Hematopoietic multipotent progenitor cell treated with erythropoietin and hydrocortisone succinate and interleukin-3 and kit ligand, for 17 days (in vitro differentiated cells): Measurements from ENCODE around the gene TMUB2.

ENCODE experiments used
- DNase-seq: peaks from one replicate; pipeline ENCODE4 v3.0.0-alpha.2; 2015; ENCODE audit warnings: low spot score

The TMUB2 gene

DNA sequence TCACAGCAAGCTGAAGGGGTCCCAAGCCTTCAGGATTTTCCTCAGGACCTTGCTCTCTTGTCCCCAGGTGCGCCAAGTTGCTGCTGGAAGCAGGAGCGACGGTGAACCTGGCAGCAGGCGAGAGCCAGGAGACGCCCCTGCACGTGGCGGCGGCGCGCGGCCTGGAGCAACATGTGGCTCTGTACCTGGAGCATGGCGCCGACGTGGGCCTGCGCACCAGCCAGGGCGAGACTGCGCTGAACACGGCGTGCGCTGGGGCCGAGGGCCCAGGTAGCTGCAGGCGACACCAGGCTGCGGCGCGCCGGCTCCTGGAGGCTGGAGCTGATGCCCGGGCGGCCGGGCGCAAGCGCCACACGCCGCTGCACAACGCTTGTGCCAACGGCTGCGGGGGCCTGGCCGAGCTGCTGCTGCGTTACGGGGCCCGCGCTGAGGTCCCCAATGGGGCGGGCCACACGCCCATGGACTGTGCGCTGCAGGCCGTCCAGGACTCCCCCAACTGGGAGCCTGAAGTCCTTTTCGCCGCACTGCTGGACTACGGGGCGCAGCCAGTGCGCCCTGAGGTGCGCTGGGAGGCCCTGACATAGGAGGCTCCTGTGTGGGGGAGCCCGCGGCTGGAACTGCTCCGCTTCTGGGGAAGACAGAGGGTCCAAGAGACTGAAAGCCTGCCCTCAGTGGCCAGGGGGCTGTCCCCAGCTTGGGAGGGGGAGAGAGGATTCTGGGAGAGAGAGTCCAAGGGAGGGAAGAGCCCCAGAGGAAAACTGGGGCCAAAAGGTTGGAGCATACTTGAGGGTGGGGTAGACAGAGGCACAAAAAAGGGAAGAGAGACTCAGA is 9.9 kb upstream of the TMUB2 start:
- DNase-seq, result no peak

DNA sequence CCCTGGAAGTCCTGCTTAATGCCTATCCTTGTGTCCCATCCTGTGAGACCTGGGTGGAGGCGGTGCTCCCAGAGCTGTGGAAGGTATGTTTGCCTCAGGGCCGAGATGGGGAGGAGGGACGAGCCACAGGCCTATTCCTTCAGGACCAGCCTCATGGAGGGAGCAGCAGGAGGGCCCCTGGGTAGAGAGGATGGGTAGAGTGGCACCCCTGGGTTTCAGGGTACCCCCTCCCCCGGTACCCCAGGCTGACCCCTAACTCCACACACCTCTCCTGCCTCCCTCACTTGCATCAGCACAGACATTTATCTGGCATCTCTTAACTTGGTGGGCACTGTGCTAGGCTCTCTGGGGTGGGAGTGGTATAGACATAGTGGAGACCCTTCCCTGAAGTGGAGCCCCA is 9.1 kb upstream of the TMUB2 start:
- no peak for DNase-seq

DNA sequence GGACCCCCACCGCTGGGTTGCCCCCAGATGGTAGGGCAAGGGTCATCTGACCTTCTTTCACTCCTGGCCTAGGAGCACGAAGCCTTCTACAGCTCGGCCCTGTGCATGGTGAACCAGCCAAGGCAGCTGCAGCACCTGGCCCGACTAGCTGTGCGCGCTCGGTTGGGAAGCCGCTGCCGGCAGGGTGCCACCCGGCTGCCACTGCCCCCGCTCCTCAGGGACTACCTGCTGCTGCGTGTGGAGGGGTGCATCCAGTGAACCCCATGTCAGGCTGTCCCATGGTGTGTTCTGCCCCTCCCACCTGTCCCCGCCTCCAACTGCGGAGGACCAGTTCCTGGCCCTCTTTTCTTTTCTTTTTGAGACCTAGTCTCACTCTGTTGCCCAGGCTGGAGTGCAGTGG is 8.6 kb upstream of the TMUB2 start:
- no peak for DNase-seq

DNA sequence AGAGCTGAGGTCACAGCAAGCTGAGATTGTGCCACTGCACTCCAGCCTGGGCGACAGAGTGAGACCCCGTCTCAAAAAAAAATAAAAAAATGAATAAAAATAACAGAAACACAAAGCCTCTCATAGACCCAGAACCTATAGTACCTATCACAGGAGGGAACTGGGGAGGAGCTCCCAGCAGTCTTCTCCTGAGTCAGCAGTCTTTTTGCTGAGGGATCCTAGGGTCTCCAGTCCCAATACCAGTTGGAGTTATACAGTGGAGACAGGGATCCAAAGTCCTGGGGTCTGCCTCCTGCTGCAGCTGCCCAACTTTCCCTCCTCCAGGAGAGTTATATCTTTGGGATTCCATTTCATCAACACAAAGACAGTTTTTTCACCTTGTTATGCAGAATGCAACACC is 3.7 kb upstream of the TMUB2 start:
- DNase-seq, result no peak

DNA sequence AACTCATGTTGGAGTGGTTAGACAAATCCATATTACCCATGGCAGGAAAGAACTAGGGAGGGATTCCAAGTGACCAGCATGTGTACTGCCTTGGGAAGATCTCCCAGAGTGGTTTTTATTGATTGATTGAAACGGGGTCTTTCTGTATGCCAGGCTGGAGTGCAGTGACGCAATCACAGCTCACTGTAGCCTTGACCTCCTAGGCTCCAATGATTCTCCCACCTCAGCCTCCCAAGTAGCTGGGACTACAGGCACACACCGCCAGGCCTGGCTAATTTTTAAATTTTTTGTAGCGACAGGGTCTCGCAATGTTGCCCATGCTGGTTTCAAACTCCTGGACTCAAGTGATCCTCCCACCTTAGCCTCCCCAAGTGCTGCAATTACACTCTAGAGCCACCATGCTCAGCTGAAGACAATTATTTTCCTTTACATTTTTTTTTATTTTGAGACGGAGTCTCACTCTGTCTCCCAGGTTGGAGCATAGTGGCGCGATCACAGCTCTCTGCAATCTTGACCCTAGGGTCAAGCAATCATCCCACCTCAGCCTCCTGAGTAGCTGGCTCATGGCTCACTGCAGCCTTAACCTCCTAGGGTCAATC is 2.5 kb upstream of the TMUB2 start:
- no peak for DNase-seq

DNA sequence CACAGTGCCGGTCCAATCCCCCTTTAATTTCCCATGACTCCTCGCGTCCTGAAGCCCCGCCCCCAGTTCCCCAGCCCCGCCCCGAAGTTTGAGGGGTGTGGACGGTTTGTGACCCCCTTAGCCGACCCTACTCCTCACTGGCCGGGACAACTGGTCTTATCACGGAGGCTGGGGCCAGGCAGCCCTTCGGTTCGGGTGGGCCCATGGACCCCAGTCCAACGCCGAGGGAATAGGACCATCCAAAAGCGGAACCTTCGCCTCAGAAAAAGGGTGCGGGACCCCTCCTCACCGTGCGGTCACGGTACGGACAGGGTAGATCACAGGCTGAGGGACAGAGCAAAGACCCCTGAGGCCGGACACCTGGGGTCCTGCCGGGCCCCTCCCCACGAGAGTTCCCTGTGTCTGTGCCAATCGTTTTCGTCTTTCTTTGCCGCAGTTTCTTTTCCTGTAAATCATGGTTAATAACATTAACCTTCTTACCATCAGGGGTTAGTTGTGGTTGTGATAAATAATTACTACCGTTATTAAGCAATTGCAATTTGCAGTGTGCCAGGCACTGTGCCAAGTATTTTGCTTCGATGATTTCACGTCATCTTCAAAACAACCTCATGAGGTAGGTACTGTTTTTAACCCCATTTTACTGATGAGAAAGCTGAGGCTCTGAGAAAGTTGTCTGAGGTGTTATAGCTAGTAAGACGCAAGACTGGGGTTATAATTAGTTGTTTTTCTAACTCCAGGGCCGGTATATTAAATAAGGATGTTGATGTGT is 543 bp downstream of the TMUB2 start:
- DNase-seq, result peak; percentile 93

DNA sequence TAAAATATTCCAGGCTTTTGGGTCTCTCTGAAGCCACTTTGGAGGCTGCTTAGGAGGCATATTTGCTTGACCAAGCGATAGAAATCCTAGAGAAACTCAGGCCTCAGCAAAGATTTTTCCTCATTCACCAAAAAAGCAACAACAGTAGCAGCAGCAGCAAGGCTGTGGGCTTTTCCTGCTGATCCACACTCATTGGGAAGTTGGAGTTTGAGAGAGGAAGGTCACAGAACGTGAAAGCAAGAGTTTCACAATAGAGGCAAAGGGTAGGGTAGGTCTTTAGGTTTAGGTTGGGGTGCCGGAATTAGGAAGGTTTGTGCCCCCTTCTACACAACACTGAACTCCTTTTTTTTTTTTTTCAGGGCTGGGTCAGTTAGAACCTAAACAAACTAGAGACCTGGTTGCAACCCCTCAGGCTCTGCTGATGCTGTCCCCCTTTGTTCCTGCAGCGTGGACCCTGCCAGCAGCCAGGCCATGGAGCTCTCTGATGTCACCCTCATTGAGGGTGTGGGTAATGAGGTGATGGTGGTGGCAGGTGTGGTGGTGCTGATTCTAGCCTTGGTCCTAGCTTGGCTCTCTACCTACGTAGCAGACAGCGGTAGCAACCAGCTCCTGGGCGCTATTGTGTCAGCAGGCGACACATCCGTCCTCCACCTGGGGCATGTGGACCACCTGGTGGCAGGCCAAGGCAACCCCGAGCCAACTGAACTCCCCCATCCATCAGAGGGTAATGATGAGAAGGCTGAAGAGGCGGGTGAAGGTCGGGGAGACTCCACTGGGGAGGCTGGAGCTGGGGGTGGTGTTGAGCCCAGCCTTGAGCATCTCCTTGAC is 2.0 kb downstream of the TMUB2 start:
- no peak for DNase-seq

DNA sequence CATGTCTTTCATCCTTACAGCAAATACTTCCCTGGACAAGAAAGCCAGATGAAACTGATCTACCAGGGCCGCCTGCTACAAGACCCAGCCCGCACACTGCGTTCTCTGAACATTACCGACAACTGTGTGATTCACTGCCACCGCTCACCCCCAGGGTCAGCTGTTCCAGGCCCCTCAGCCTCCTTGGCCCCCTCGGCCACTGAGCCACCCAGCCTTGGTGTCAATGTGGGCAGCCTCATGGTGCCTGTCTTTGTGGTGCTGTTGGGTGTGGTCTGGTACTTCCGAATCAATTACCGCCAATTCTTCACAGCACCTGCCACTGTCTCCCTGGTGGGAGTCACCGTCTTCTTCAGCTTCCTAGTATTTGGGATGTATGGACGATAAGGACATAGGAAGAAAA is 3.7 kb downstream of the TMUB2 start:
- DNase-seq, result no peak

DNA sequence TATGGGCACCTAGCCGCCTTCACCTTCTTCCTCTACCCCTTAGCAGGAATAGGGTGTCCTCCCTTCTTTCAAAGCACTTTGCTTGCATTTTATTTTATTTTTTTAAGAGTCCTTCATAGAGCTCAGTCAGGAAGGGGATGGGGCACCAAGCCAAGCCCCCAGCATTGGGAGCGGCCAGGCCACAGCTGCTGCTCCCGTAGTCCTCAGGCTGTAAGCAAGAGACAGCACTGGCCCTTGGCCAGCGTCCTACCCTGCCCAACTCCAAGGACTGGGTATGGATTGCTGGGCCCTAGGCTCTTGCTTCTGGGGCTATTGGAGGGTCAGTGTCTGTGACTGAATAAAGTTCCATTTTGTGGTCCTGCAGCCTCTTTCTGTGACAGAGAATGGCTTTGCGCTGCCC is 4.6 kb downstream of the TMUB2 start:
- DNase-seq, result no peak

DNA sequence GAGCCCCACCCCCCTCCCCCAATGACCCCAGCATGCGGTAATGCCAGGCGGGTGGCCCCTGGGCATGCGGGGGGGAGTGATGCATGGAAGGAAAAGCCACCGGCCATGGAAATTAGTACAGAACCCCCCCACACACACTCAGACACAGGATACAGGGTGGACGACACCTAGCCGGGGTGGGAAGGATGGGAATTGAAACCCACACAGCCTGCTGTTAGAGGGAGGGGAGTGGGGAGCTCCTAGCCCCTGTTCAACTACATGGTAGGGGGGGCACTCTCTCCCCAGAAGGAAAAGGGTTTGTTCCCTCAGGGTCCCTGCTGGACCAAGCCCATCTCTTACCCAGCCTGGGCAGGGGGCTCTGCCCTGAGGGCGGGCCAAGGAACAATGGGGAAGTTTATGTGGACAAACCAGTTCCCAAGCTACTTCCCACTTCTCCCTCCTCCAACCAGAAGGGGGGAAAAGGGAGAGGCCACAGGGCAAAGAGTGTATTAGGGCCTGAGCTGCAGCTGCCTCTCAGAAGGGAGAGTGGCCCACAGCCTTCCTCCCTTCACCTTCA is 5.2 kb downstream of the TMUB2 start:
- DNase-seq, result no peak

DNA sequence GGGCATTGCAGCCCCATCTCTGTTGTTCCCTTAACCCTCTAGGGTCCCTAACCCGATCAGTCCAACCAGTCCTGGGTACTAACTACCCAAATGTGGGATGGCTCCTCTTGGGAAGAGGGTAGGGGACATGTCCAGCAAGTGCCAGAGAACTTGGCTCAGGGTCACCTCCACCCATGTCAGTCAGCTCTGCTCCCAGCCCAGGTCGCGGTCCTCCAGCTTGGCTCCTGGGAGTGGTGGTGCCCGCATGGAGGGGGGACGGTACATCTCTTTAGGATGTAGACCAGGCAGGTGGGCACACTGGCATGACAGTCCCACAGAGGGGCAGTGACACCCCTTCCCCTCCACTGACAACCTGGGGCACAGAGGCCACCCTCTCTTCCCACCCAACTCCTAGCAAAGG is 6.0 kb downstream of the TMUB2 start:
- no peak for DNase-seq

DNA sequence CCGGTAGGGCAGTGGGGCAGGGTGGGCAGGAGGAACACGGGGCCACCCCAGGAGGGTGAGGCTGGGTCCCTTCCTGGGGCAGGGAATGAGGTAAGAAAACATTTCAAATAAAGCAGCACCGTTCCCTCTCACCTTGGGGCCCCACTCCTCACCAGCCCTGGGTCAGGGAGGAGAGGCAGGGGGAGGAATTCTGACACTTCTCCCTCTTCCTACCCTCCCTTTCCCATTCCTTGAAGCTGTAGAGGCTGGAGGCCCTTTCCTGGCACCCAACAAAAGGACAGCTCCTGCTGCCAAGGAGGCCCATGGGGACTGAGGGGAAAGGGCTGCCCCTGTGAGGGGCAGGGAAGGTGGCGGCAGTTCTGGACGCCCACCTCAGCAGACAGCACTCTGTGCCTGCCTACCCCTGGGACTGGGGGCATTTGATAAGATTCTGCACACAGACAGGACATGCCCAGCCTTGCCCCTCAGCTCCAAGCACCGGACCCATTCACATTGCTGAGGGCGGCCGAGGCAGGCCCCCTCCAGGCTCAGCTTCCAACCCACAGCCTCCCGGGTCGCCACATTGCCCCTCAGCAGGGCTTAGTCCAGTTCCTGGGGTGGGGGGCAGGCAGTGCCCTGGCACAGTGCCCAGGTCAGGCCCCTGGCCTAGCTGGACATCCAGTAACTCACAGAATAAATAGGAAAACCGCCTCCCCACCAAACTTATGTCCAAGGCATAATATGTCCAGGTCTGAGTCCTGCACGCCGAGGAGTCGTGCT is 6.7 kb downstream of the TMUB2 start:
- no peak for DNase-seq

DNA sequence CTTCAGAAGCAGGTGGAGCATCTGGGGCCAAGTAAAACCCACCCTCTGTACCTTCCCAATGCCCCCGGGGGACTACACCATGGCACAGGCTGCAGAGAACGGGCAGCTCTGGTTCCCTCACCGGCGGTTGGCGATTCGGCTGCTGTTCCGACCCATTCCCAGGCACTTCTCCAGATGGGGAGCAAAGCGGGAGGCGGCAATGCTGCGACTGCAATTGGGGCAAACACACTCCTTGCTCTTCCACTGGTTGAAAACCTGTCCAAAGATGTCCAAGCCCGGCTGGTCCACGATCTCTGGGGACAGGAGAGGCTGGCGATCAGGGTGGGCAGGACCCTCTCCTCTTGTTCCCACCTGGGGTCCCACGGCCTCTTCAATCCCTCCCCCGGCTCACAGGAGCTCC is 10.3 kb downstream of the TMUB2 start:
- DNase-seq, result no peak

DNA sequence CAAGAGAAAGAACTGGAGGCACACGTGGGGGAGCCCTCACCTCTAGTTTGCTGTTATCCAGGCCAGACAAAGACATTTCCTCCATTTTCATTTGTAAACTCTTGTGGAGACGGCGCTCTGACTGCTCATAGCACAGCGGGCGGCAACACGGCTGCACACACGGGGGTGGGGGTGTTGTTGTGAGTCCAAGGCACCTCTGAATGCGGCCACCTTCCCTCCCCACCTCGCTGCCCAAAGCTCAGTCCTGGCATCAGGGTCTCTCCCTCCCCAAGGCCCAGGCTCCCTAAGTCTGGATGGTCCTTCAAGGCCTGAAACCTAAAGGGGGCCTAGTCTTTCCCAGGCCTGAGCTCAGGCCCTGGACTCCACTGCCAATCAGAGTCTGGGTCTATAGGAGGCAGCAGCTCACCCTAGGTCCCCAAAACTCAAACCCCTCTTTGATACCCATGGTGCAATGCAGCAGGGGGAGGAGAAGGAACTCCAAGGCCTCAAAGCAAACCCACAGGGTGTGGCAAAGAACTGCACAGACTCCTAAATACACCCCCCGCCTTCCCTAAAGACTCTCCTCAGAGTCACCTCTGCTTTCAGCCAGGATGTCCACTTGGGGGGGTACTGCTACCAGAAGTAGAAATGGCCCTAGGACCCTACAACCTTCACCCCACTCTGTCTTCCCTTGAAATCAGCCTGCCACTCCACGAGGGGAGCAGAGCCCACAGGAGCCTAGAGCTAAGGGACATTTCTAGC is 11.4 kb downstream of the TMUB2 start:
- peak; percentile 60 for DNase-seq

DNA sequence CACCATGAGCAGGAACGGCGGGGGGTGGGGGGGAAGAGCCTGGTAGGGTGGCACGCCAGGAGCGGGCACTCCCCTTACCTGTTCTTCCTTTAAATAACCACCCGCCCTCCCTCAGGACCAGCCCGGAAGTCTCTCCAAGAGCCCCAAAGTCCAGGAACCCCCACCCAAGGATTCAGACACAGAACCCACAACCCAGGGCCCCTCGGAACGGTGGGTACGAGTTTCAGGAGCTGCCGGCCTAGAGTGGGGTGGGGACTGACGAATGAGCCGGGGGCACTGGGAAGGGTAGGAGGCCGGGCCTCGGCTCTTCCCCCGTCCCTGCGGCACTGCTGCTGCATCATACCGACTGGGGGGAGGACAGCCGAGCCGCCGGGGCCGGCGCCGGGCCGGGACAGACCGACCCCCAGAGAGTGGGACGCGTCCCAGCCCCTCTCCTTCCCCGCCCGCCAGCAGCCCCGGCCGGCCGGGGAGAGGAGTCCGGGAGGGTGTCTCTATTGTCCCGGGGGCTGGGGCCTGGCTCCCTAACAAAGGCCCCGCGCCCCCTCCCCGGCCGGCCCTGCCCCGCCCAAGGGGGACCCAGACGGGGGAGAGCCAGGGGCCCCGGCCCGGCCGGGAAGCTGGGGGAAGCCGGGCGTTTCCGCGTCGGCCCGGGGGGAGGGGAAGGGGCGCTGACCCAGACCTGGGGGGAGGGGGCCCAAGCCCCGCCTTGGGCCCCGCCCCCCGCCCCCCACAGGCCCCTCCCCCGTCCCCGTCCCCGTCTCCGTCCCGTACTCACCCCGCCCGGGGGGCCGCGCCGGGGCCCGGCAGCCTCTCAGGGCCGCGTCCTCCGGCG is 12.2 kb downstream of the TMUB2 start:
- peak; percentile 47 for DNase-seq

DNA sequence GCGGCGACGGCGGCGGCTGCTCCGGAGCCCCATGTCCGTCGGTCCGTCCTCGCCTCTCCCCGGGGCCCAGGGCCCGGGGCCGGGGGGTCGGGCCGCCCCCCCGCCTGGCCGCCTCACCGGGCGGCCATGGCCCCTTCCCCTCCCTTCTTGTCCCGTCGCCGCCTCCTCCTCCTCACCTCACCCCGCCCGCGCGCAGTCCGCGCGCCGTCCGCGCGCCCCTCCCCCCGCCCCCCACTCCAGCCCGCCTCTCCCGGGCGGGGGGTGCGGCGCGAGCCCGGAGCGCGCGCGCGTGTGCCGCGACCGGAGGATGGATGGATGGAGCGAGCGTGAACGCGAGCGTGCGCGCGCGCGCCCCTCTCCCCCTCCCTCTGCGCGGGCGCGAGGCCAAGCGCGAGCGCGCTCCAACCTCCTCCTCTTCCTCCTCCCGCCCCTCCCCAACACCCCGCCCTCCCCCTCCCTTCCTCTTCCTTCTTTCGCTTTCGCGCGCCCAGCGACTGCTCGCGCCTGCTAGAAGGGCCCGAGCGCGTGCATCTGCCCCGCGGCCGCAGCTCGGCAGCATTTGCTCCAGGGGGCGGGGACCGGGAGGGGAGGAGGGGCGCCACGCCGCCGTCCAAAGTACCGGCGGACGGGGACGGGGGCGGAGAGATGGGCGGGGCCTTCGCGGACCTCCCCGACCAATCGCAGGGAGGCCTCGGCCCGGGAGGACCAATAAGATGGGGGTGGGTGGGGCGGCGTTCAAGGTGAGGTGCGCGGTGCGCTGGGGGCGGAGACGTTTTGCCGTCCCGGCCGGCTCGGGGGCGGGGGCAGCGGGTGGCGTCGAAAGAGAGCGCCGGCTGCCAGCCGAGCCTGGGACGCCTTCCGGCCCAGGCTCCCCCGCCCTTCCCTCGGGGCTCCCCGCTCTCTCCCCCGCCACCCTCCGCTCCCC is 13.0 kb downstream of the TMUB2 start, which contains the start of gene ATXN7L3:
Gene ATXN7L3 (minus strand): TSS at position 332 of the 925 bp plus-strand sequence. CDS start 1,814 bp downstream, outside the sequence.
- DNase-seq, result peak; percentile 96

DNA sequence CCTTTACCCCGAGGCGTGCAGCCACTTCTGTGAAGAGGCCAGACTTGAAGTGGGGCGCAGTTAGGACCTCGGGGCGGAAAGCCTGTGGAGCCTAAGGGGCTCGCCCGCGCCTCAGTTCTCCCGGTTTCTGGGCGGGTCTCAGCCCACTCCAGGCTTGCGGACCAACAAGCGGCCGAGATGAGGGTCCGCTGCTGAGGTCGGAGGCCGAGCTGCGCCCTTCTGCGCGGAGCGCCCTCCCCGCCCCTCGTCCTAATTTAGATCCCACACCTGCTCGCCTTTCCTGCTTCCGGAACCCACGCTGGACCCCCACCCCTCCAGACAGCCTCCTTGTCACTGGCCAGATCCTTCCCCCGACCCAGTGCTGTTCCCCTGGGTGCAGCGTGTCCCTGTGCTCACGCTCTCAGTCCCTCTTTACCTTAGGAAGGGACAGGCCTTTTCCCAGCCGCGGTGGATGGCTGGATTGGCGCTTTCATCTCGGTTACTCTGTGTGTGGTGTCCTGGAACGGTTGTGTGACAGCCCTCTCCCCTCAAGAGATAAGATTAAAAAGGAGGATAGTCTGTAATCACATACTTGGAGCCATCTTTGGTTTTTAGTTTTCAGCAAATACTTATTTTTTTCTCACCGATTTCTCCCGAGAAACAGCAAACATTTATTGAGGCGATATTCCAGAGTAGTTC is 13.8 kb downstream of the TMUB2 start:
- DNase-seq, result no peak

DNA sequence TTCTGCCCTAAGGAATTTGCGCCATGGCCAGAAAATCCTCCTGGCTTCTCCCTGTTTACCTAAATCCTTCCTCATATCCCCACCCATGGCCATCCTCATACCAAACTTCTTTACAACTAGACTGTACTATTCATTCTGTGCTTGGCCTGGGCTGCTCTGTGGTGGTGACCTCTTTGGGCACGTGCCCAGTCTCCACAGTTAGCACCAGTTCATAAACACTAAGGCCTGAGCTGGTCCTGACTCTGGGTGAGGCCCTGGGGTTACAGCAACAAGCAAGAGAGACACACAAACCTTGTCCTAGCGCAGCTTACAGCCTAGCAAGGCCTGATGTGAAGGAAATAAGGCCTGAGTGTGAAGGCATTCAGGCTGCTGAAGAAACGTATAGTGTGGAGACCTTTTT is 16.0 kb downstream of the TMUB2 start:
- DNase-seq, result no peak
